ENCODE data around the gene STARD3. TPM values are rescaled to one million over a fixed set of nuclear protein-coding genes. Genes with fewer than 3 reads are reported as not detected.

Gene STARD3
- total RNA-seq, 1 donor from 2014 or later, result 87.6 TPM

GRCh38 chr17:39666601-39667261 lies 29.8 kb downstream of the STARD3 start:
- H3K4me1 ChIP-seq, result peaks cover 25 to 62% of the 10 kb centered on the region in 2 donors
- intact Hi-C loops (cut with DNase I), result loop anchor here (2.0 to 5.0 kb wide), 2 partner anchors 32 to 66 kb away; partner anchors contain the start of gene MIEN1
- H3K4me3 ChIP-seq, result peak overlapping the region; percentile 37 to 63
- no peaks in the 10 kb centered on the region for H3K9me3 ChIP-seq
- no peaks in the 10 kb centered on the region for H3K36me3 ChIP-seq
- no peaks in the 10 kb centered on the region for H3K27me3 ChIP-seq
- peak overlapping the region; percentile 68 to 74 for H3K27ac ChIP-seq
- no peak for TF ChIP-seq CTCF (IDR thresholded peaks at IDR 0.05)
- peak in 1 of 2 donors; percentile 87 for DNase-seq (ENCODE audit: low spot score in 2 of 2)

DNA sequence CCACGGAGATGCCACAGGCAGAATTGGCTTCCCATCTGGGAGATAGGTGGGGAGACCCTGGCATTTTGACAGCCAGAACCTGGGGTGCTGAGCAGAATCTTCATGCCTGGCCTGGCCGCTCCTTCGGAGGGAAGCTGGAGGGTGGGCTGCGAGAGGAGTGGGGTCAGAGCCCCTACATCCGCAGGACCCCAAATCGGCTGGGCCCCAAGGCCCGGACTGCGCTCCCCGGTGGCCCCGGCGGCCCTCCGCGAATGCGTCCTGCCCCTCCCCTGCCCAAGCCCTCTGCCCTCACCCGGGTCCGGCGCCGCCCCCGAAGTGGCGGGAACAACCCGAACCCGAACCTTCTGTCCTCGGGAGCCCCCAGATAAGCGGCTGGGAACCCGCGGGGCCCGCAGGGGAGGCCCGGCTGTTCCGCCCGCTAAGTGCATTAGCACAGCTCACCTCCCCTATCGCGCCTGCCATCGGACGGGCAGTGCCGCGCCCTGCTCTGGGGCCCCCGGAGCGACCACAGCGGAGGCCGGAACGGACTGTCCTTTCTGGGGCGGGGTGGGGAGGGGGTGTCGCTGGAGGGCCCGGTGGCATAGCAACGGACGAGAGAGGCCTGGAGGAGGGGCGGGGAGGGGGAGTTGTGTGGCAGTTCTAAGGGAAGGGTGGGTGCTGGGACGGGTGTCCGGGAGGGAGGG lies 30.5 kb downstream of the STARD3 start:
- Histone ChIP-seq H3K27ac (peak overlapping the region; percentile 68 to 74), H3K36me3 (no peaks in the 10 kb centered on the region), H3K4me3 (peak overlapping the region; percentile 37 to 63), H3K4me1 (peaks cover 25 to 65% of the 10 kb centered on the region in 2 donors), H3K27me3 (no peaks in the 10 kb centered on the region), H3K9me3 (no peaks in the 10 kb centered on the region)
- no peak for DNase-seq (ENCODE audit: low spot score in 2 of 2)
- no peak for TF ChIP-seq CTCF (IDR thresholded peaks at IDR 0.05)
- intact Hi-C loops (cut with DNase I), result loop anchor here (2.0 to 5.0 kb wide), 2 partner anchors 33 to 65 kb away; partner anchors contain the start of gene MIEN1

GRCh38 chr17:39667945-39668924 lies 31.3 kb downstream of the STARD3 start, which contains the start of gene PNMT:
PNMT (plus strand) TSS chr17:39668453; CDS start chr17:39668476, 23 bp downstream.
- Histone ChIP-seq H3K9me3 (no peaks in the 10 kb centered on the region), H3K27ac (peak within 1 kb of the TSS; percentile 68 to 74), H3K36me3 (no peaks in the 10 kb centered on the region), H3K27me3 (no peaks in the 10 kb centered on the region), H3K4me1 (peaks cover 25 to 59% of the 10 kb centered on the region in 2 donors), H3K4me3 (peak within 1 kb of the TSS; percentile 37 to 63)
- no peak for DNase-seq (ENCODE audit: low spot score in 2 of 2)
- peak; percentile 52 to 70 (median 54) for TF ChIP-seq CTCF (IDR thresholded peaks at IDR 0.05)
- intact Hi-C loops (cut with DNase I), result loop anchor here (2.0 to 5.0 kb wide), 3 partner anchors 33 to 64 kb away; partner anchors contain the start of gene MIEN1

- no peak overlapping the region for H3K4me3 ChIP-seq
- no peaks in the 10 kb centered on the region for H3K9me3 ChIP-seq
- no peak overlapping the region for H3K27ac ChIP-seq
- peak in 1 of 2 donors; percentile 61 for DNase-seq (ENCODE audit: low spot score in 2 of 2)
- peaks cover 16 to 48% of the 10 kb centered on the region in 2 donors for H3K4me1 ChIP-seq
- H3K27me3 ChIP-seq, result no peaks in the 10 kb centered on the region
- no peaks in the 10 kb centered on the region for H3K36me3 ChIP-seq
- TF ChIP-seq CTCF (IDR thresholded peaks at IDR 0.05), result no peak
- intact Hi-C loops (cut with DNase I), result loop anchor here (2.0 to 5.0 kb wide), 2 partner anchors 35 to 62 kb away; partner anchors contain the start of gene MIEN1
These were observed 33.2 kb downstream of the STARD3 start for GRCh38 chr17:39669897-39670735.

All from ascending aorta (tissue), 2 donors.